Peyer's patch (tissue), 4 donors: ENCODE measurements around the gene IGFBPL1.

Source experiments
- POLR2A ChIP-seq, 2 donors: fragments of 450-650 bp; IDR thresholded peaks; one replicate each; pipeline ENCODE4 v1.5.1; 2017; ENCODE audit warnings: antibody characterized with exemption in 2 of 2, mild to moderate bottlenecking in 2 of 2, moderate library complexity in 2 of 2
- TF ChIP-seq, protein P1 (sequence below), 6 experiments: fragments of 450-650 bp in 4 of 6; fragments of 200-600 bp in 2 of 6; sonication (generic) in 1 of 6; IDR thresholded peaks; one replicate each; pipeline ENCODE4 v1.5.1; 2017 to 2019; ENCODE audit warnings: antibody characterized with exemption in 6 of 6, mild to moderate bottlenecking in 3 of 6, moderate library complexity in 1 of 6

DNA sequence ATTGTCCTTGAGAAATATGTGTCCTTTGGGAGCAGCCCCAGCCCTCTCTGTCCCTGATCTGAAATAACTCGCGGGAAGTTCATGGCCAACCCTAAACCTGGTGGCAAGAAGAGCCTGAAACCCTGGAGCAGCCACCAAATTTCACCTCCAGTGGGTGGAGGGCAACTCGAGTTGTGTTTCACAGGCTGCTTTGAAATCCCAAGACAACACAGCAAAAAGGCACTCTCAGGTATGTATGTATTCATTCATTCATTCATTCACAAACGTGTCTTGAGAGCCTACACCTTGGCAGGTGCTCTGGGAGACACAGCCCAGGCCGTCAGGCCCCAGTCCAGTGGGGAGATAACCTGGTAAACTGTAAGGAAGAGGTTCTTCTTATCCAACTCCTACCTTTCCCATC is 67.4 kb downstream of the IGFBPL1 start:
- TF ChIP-seq, protein P1, sequence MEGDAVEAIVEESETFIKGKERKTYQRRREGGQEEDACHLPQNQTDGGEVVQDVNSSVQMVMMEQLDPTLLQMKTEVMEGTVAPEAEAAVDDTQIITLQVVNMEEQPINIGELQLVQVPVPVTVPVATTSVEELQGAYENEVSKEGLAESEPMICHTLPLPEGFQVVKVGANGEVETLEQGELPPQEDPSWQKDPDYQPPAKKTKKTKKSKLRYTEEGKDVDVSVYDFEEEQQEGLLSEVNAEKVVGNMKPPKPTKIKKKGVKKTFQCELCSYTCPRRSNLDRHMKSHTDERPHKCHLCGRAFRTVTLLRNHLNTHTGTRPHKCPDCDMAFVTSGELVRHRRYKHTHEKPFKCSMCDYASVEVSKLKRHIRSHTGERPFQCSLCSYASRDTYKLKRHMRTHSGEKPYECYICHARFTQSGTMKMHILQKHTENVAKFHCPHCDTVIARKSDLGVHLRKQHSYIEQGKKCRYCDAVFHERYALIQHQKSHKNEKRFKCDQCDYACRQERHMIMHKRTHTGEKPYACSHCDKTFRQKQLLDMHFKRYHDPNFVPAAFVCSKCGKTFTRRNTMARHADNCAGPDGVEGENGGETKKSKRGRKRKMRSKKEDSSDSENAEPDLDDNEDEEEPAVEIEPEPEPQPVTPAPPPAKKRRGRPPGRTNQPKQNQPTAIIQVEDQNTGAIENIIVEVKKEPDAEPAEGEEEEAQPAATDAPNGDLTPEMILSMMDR (IDR thresholded peaks at IDR 0.05) = no peak
- TF ChIP-seq POLR2A (IDR thresholded peaks at IDR 0.05) = no peak
